Heart left ventricle (tissue), 16 donors: ENCODE measurements around the gene AFF4. TPM values are rescaled to one million over a fixed set of nuclear protein-coding genes. Genes with fewer than 3 reads are reported as not detected.

ENCODE experiments used
- ATAC-seq, 4 donors: fragments of 200-7000 bp; cut with Tn5 transposase; one replicate each; pipeline ENCODE4 v1.9.1; 2020 to 2022; ENCODE audit warnings: moderate library complexity in 4 of 4, mild to moderate bottlenecking in 3 of 4, moderate number of reproducible peaks in 1 of 4
- DNase-seq, 5 donors: peaks; one replicate each; pipeline ENCODE4 v3.0.0-alpha.2; 2020
- H3K27ac ChIP-seq, 12 donors: fragments of 200-600 bp; sonication (generic) in 4 of 12; one replicate each; pipeline versions ENCODE4 v1.5.0 to v1.8.0; 2016 to 2022; ENCODE audit warnings: mild to moderate bottlenecking in 2 of 12
- H3K27me3 ChIP-seq, 9 donors: fragments of 200-600 bp; sonication (generic) in 2 of 9; one replicate each; pipeline versions ENCODE4 v1.5.1 to v1.8.0; 2016 to 2022; ENCODE audit warnings: mild to moderate bottlenecking in 3 of 9
- H3K36me3 ChIP-seq, 9 donors: fragments of 200-600 bp; sonication (generic) in 2 of 9; one replicate each; pipeline versions ENCODE4 v1.5.0 to v1.8.0; 2018 to 2022; ENCODE audit warnings: mild to moderate bottlenecking in 2 of 9
- H3K4me1 ChIP-seq, 12 donors: fragments of 200-600 bp; sonication (generic) in 4 of 12; one replicate each; pipeline versions ENCODE4 v1.5.0 to v1.8.0; 2016 to 2022; ENCODE audit warnings: mild to moderate bottlenecking in 3 of 12
- H3K4me3 ChIP-seq, 12 donors: fragments of 200-600 bp; sonication (generic) in 4 of 12; one replicate each; pipeline versions ENCODE4 v1.5.0 to v1.8.0; 2017 to 2022; ENCODE audit warnings: mild to moderate bottlenecking in 9 of 12, moderate library complexity in 4 of 12
- H3K9me3 ChIP-seq, 12 donors: fragments of 200-600 bp; sonication (generic) in 4 of 12; one replicate each; pipeline versions ENCODE4 v1.5.0 to v1.8.0; 2016 to 2022; ENCODE audit warnings: mild to moderate bottlenecking in 1 of 12
- CTCF ChIP-seq, 12 donors: fragments of 200-600 bp; sonication (generic) in 4 of 12; IDR thresholded peaks; one replicate each; pipeline versions ENCODE4 v1.5.0 to v1.8.0; 2018 to 2022; ENCODE audit warnings: antibody characterized with exemption in 12 of 12, mild to moderate bottlenecking in 5 of 12
- POLR2A ChIP-seq, 2 donors: fragments of 450-650 bp; IDR thresholded peaks; one replicate each; pipeline ENCODE4 v1.6.1; 2017; ENCODE audit warnings: antibody characterized with exemption in 2 of 2, mild to moderate bottlenecking in 2 of 2, moderate library complexity in 2 of 2
- WGBS, 4 donors: extraction: QIAGEN DNeasy Blood & Tissue Kit in 2 of 4; methylation state at CpG; one replicate each; pipeline versions ENCODE4 v1.1.5 to v1.1.7; 2013 to 2018; 5-methylcytosine and 5-hydroxymethylcytosine counted together
- intact Hi-C, 10 donors: fragments of 100-400 bp; cut with DNase I; formaldehyde crosslinking; loops; one replicate each; pipeline versions ENCODE4 v1.11.1 to v1.14.2; 2022
- polyA plus RNA-seq, 2 donors: library from polyadenylated mRNA; stranded (reverse); fragments of 200-250 nt; gene quantifications; one replicate each; pipeline ENCODE4 v1.2.3, GENCODE V29; 2013
- total RNA-seq, 9 donors: library from RNA; depleted of rRNA in 2 of 9; stranded (reverse); fragments of >200 nt in 2 of 9; fragmentation: NEBNext Ultra II Directional in 3 of 9; extraction: Animal tissue kit (Norgen Biotek cat#: 25700) in 3 of 9; gene quantifications; one replicate each; pipeline versions ENCODE4 v1.1.0 to v1.2.4, GENCODE V29; 2016 to 2023
- donor health status: ischemic (EF 13 %, LVEDD 7.1; RV severe dilation, severe dysfunction).
- donor health status: healthy with polysubstance abuse.
- donor health status: DM: no; HTN: yes; CAD: no.
- donor health status: DM: no; HTN: no; CAD: no.
- donor health status: ischemic (EF 25% LVEDD 6.9; RV normal size, moderate dysfunction).
- donor health status: ischemic (EF 25% LVEDD 5.7; RV mildly dilated, moderate dysfunction).
- donor health status: healthy.
- donor health status: DM: yes; HTN: yes; CAD: no.
- donor health status: ischemic (EF 35%, LVEDD 5.7; RV mildly dilated, moderate dysfunction).
- donor health status: nonischemic (EF 11% LVEDD 7.7; RV severe dilation, severe dysfunction).
- donor health status: DM: yes; HTN: yes; CAD: no.
- donor health status: PGD.
- donor health status: ischemic (EF 29% LVEDD 5.4; RV normal size, mild dysfunction).
- donor health status: nonischemic (EF 23%, LVEDD 6.1; RV moderate dilation, normal function).

Gene AFF4
- total and polyA plus RNA-seq, 11 donors, result 6.7 to 65.8 (median 45.1) TPM

DNA sequence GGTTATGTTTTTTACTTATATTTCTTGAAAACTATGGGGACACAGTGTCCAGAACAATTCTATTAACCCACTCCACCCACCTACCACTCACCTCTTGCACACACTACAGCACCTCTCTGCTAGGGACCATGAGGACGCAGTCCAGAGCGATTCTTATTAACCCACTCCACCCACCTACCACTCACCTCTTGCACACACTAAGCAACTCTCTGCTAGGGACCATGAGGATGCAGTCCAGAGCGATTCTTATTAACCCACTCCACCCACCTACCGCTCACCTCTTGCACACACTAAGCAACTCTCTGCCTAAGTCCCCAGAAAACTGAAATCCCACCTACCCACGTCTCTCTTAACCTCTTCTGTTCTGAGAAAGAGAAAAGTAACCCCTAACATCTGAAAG, 130.8 kb downstream of the AFF4 start:
- Histone ChIP-seq H3K27ac (no peak overlapping the region), H3K9me3 (no peaks in the 10 kb centered on the region), H3K4me1 (peaks cover 0 to 20% (median 9%) of the 10 kb centered on the region in 12 donors), H3K27me3 (peaks cover 0 to 3% (median 0%) of the 10 kb centered on the region in 9 donors), H3K4me3 (no peak overlapping the region), H3K36me3 (no peaks in the 10 kb centered on the region)
- 92 to 96% (median 92%) methylated on average over 5 of the region's 5 CpGs for WGBS, 4 donors
- DNase-seq, result no peak
- ATAC-seq, result no peak
- no peak for TF ChIP-seq POLR2A (IDR thresholded peaks at IDR 0.05)
- no peak for TF ChIP-seq CTCF (IDR thresholded peaks at IDR 0.05)
- intact Hi-C loops, result loop anchor here in 5 of 10 donors (5.0 kb wide), 2 partner anchors 35 to 50 kb away; partner anchors contain the start of genes GDF9 (in 4 of the 5) and UQCRQ (in 4 of the 5)

GRCh38 chr5:132831095-132831860, 132.2 kb downstream of the AFF4 start:
- intact Hi-C loops, result loop anchor here in 7 of 10 donors (2.0 to 5.0 kb wide), 5 partner anchors 32 to 52 kb away; partner anchors contain the start of genes GDF9 (in 5 of the 7) and UQCRQ (in 5 of the 7)
- Histone ChIP-seq H3K9me3 (no peaks in the 10 kb centered on the region), H3K4me3 (peak overlapping the region in 11 of 12 donors; percentile 54 to 90 (median 78)), H3K27ac (peak overlapping the region in 10 of 12 donors; percentile 63 to 91 (median 84)), H3K27me3 (peaks cover 0 to 11% (median 0%) of the 10 kb centered on the region in 9 donors), H3K4me1 (peaks cover 0 to 22% (median 10%) of the 10 kb centered on the region in 12 donors), H3K36me3 (no peaks in the 10 kb centered on the region)
- TF ChIP-seq CTCF (IDR thresholded peaks at IDR 0.05) (no peak), POLR2A (IDR thresholded peaks at IDR 0.05) (no peak)
- DNase-seq (no peak), ATAC-seq (no peak)
- 81 to 97% (median 92%) methylated on average over 13 to 15 of the region's 15 CpGs for WGBS, 4 donors

- H3K27ac ChIP-seq, result peak within 1 kb of the TSS; percentile 63 to 91 (median 84)
- H3K36me3 ChIP-seq, result no peaks in the 10 kb centered on the region
- H3K9me3 ChIP-seq, result no peaks in the 10 kb centered on the region
- TF ChIP-seq POLR2A (IDR thresholded peaks at IDR 0.05), result peak in 1 of 2 donors; percentile 46
- TF ChIP-seq CTCF (IDR thresholded peaks at IDR 0.05), result no peak
- DNase-seq (peak; percentile 76 to 86 (median 77)), ATAC-seq (peak; percentile 48 to 86 (median 82))
- intact Hi-C loops, result loop anchor here in 8 of 10 donors (1.0 to 5.0 kb wide), 7 partner anchors 32 to 53 kb away; partner anchors contain the start of genes GDF9 (in 6 of the 8) and UQCRQ (in 6 of the 8)
- H3K27me3 ChIP-seq, result peaks cover 0 to 18% (median 0%) of the 10 kb centered on the region in 9 donors
- peaks cover 0 to 29% (median 13%) of the 10 kb centered on the region in 12 donors for H3K4me1 ChIP-seq
- 5 to 41% (median 13%) methylated on average over 8 to 78 of the region's 78 CpGs for WGBS, 4 donors
- H3K4me3 ChIP-seq, result peak within 1 kb of the TSS; percentile 54 to 90 (median 78)
Observed at GRCh38 chr5:132830436-132831094, 132.9 kb downstream of the AFF4 start, which contains the start of gene SHROOM1. Gene SHROOM1, minus strand, starts transcription at chr5:132830647. Its CDS starts 4,507 bp downstream, at chr5:132826140.
